Omental fat pad (tissue), 4 donors: Measurements from ENCODE around the gene PTPRD. TPM values are rescaled to one million over a fixed set of nuclear protein-coding genes. Genes with fewer than 3 reads are reported as not detected.

Experiments
- ATAC-seq: fragments of 150-250 bp; one replicate; pipeline ENCODE4 v1.9.1; 2016; ENCODE audit warnings: mild to moderate bottlenecking, moderate library complexity; ENCODE audit not compliant: low FRiP score
- DNase-seq: peaks from one replicate; pipeline ENCODE4 v3.0.0-alpha.2; 2019; ENCODE audit warnings: low spot score
- CTCF ChIP-seq, 3 donors: fragments of 450-650 bp; IDR thresholded peaks; one replicate each; pipeline ENCODE4 v1.5.1; 2016 to 2017; ENCODE audit warnings: antibody characterized with exemption in 3 of 3, mild to moderate bottlenecking in 3 of 3, moderate library complexity in 2 of 3
- total RNA-seq, 4 donors: library from RNA; depleted of rRNA; stranded (reverse); fragments of >200 nt; gene quantifications; one replicate each; pipeline ENCODE4 v1.1.0, GENCODE V29; 2016

Gene PTPRD
- total RNA-seq, 4 donors from 2014 or later, result 3.5 to 34.2 (median 11.2) TPM

- ATAC-seq, result no peak
- no peak for TF ChIP-seq CTCF (IDR thresholded peaks at IDR 0.05)
- DNase-seq, result no peak
Observed at GRCh38 chr9:8778356-8778755, 1834.4 kb downstream of the PTPRD start.

DNA sequence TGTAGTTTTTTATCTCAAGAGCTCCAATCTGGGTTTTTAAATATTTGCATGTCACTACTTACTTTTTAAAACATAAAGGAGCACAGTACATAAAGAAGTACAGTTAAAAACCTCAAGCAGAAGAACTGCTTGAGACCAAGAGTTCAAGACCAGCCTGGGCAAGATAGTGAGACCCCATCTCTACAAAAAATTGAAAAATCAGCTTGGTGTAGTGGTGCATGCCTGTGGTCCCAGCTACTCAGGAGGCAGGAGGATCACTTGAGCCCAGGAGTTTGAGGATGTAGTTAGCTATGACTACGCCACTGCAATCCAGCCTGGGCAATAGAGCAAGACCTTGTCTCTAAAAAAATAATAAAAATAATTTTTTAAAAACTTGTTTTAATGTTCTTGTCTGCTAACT is 1840.5 kb downstream of the PTPRD start:
- DNase-seq (no peak), ATAC-seq (no peak)
- no peak for TF ChIP-seq CTCF (IDR thresholded peaks at IDR 0.05)

- ATAC-seq, result no peak
- no peak for DNase-seq
- no peak for TF ChIP-seq CTCF (IDR thresholded peaks at IDR 0.05)
Observed at GRCh38 chr9:8769153-8769552, 1843.6 kb downstream of the PTPRD start.

GRCh38 chr9:8766096-8766495 is 1846.7 kb downstream of the PTPRD start:
- ATAC-seq (no peak), DNase-seq (no peak)
- no peak for TF ChIP-seq CTCF (IDR thresholded peaks at IDR 0.05)

GRCh38 chr9:8764051-8764450 is 1848.8 kb downstream of the PTPRD start:
- TF ChIP-seq CTCF (IDR thresholded peaks at IDR 0.05), result no peak
- ATAC-seq, result no peak
- DNase-seq, result no peak

- ATAC-seq (no peak), DNase-seq (no peak)
- no peak for TF ChIP-seq CTCF (IDR thresholded peaks at IDR 0.05)
Observed at GRCh38 chr9:8762479-8763085, 1850.2 kb downstream of the PTPRD start.

GRCh38 chr9:8760000-8760767 is 1852.6 kb downstream of the PTPRD start:
- no peak for TF ChIP-seq CTCF (IDR thresholded peaks at IDR 0.05)
- DNase-seq (no peak), ATAC-seq (no peak)
